Ovary (tissue), 9 donors: ENCODE results near the gene AFF4. TPM values are rescaled to one million over a fixed set of nuclear protein-coding genes. Genes with fewer than 3 reads are reported as not detected.

ENCODE experiments used
- DNase-seq, 5 donors: peaks; one replicate each; pipeline ENCODE4 v3.0.0-alpha.2; 2019 to 2020
- H3K27ac ChIP-seq, 2 donors: fragments of 200-600 bp; one replicate each; pipeline versions ENCODE4 v1.5.1 to v1.8.0; 2019 to 2022
- H3K27me3 ChIP-seq: fragments of 200-600 bp; one replicate; pipeline ENCODE4 v1.8.0; 2022
- H3K36me3 ChIP-seq: fragments of 200-600 bp; sonication (generic); one replicate; pipeline ENCODE4 v1.5.1; 2019
- H3K4me1 ChIP-seq: one replicate; pipeline ENCODE4 v1.8.1; 2013; ENCODE audit warnings: mild to moderate bottlenecking, moderate library complexity; ENCODE audit not compliant: insufficient read depth
- H3K4me3 ChIP-seq: fragments of 200-600 bp; sonication (generic); one replicate; pipeline ENCODE4 v1.5.1; 2017
- H3K9me3 ChIP-seq, 2 donors: fragments of 200-600 bp in 1 of 2; sonication (generic) in 1 of 2; one replicate each; pipeline versions ENCODE4 v1.5.1 to v1.8.1; 2013 to 2019; ENCODE audit warnings: mild to moderate bottlenecking in 1 of 2, moderate library complexity in 1 of 2
- EP300 ChIP-seq: sonication (generic); formaldehyde crosslinking; IDR thresholded peaks from one replicate; pipeline ENCODE4 v1.6.1; 2017; ENCODE audit warnings: antibody characterized with exemption
- POLR2A ChIP-seq: fragments of 450-650 bp; IDR thresholded peaks from one replicate; pipeline ENCODE4 v1.6.1; 2017; ENCODE audit warnings: antibody characterized with exemption, mild to moderate bottlenecking, moderate library complexity
- WGBS, 3 donors: extraction: QIAGEN DNeasy Blood & Tissue Kit in 1 of 3; methylation state at CpG; one replicate each; pipeline versions ENCODE4 v1.1.5 to v1.1.7; 2013 to 2017; 5-methylcytosine and 5-hydroxymethylcytosine counted together
- intact Hi-C, 4 donors: fragments of 100-400 bp; cut with DNase I; formaldehyde crosslinking; loops; one replicate each; pipeline versions ENCODE4 v1.11.0 to v1.15.1; 2022 to 2023
- polyA plus RNA-seq, 2 donors: library from polyadenylated mRNA; stranded (reverse); fragments of 200-250 nt in 1 of 2; fragments of 350-450 nt in 1 of 2; fragmentation: Illumina TruSeq in 1 of 2; extraction: RNeasy Lipid Tissue Mini Kit (QIAGEN cat#74804) in 1 of 2; gene quantifications; one replicate each; pipeline ENCODE4 v1.2.3, GENCODE V29; 2013 to 2014
- total RNA-seq, 7 donors: library from RNA; depleted of rRNA in 2 of 7; stranded (reverse); fragments of >200 nt in 2 of 7; fragmentation: NEBNext Ultra II Directional in 3 of 7; extraction: Animal tissue kit (Norgen Biotek cat#: 25700) in 3 of 7; gene quantifications; one replicate each; pipeline versions ENCODE4 v1.1.0 to v1.2.4, GENCODE V29; 2016 to 2023
- TF ChIP-seq, protein P1 (sequence below), 3 donors: fragments of 450-650 bp in 2 of 3; fragments of 200-600 bp in 1 of 3; IDR thresholded peaks; one replicate each; pipeline versions ENCODE4 v1.5.1 to v1.8.0; 2016 to 2022; ENCODE audit warnings: antibody characterized with exemption in 3 of 3, mild to moderate bottlenecking in 1 of 3
- donor health status: DM: no; HTN: no; CAD: no; lungs with moderate emphysema.
- donor health status: DM: no; HTN: no; CAD: no.
- donor health status: Bipolar disorder and iron deficiency.
- donor health status: DM: yes; HTN: yes; CAD: no.
- donor health status: DM: no; HTN: no; CAD: no.
- donor health status: DM: yes; HTN: yes; CAD: no.

The AFF4 gene
- total and polyA plus RNA-seq, 9 donors, result 19.5 to 114 (median 70.5) TPM

DNA sequence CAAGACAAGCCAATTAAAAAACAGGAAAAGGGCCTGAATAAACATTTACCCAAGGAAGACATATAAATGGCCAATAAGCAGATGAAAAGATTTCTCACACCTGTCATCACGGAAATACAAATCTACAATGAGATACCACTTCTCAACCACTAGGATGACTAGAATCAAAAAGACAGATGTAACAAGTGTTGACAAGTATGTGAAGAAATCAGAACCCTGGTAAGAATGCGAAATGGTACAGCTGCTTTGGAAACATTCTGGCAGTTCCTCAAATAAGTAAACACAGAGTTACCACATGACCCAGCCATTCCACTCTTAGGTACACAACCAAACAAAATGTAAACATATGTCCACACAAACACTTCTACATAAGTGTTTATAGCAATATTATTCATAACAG lies 57.5 kb downstream of the AFF4 start:
- TF ChIP-seq EP300, result no peak
- H3K9me3 ChIP-seq, result no peaks in the 10 kb centered on the region
- no peak overlapping the region for H3K4me3 ChIP-seq
- peaks cover 1% of the 10 kb centered on the region for H3K4me1 ChIP-seq
- intact Hi-C loops, result no loop called here
- WGBS, 3 donors, result 78 to 91% (median 81%) methylated on average over 2 of the region's 2 CpGs
- no peaks in the 10 kb centered on the region for H3K36me3 ChIP-seq
- no peak for DNase-seq
- H3K27me3 ChIP-seq, result no peaks in the 10 kb centered on the region
- H3K27ac ChIP-seq, result no peak overlapping the region

DNA sequence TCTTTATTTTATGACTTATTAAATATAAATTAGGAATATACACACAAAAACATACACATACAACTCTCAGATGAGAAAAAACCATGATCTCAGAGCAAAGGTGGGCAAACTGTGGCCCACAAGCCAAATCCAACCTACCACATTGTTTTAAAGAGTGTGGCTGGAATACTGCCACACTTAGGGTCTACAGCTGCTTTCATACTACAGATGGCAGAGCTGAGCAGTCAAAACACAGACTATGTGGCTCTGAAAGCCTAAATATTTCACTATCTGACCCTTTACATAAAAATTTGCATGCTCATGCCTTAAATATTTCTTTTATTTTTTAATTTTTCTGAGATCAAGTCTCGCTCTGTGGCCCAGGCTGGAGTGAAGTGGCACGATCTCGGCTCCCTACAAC lies 61.7 kb downstream of the AFF4 start:
- H3K27ac ChIP-seq, result no peak overlapping the region
- no peak for DNase-seq
- no peak for TF ChIP-seq POLR2A
- TF ChIP-seq, protein P1, sequence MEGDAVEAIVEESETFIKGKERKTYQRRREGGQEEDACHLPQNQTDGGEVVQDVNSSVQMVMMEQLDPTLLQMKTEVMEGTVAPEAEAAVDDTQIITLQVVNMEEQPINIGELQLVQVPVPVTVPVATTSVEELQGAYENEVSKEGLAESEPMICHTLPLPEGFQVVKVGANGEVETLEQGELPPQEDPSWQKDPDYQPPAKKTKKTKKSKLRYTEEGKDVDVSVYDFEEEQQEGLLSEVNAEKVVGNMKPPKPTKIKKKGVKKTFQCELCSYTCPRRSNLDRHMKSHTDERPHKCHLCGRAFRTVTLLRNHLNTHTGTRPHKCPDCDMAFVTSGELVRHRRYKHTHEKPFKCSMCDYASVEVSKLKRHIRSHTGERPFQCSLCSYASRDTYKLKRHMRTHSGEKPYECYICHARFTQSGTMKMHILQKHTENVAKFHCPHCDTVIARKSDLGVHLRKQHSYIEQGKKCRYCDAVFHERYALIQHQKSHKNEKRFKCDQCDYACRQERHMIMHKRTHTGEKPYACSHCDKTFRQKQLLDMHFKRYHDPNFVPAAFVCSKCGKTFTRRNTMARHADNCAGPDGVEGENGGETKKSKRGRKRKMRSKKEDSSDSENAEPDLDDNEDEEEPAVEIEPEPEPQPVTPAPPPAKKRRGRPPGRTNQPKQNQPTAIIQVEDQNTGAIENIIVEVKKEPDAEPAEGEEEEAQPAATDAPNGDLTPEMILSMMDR (IDR thresholded peaks at IDR 0.05), result no peak
- no peak for TF ChIP-seq EP300
- intact Hi-C loops, result no loop called here
- no peaks in the 10 kb centered on the region for H3K4me1 ChIP-seq
- WGBS, 3 donors, result 32 to 73% (median 59%) methylated on average over 3 of the region's 3 CpGs
- H3K9me3 ChIP-seq, result no peaks in the 10 kb centered on the region
- H3K36me3 ChIP-seq, result no peaks in the 10 kb centered on the region
- H3K27me3 ChIP-seq, result no peaks in the 10 kb centered on the region
- H3K4me3 ChIP-seq, result no peak overlapping the region

DNA sequence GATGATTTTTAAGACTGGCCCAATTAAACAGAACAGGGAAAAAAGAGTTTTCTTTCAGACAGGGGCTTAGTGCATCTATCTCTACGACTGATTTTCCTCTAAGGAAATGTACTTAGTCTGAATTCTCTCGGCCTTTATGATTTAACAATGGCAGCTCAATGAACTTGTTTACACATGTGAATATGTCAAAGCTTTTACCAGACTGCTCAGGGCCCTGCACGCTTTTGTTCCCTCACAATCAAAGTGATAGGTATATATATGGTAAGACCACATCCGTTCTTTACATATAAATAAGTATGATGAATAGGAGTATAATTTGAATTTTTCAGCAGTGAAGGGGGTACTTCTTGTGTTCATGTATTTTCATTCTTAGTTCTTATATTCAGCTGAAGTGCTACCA lies 62.4 kb downstream of the AFF4 start:
- no peak for TF ChIP-seq EP300
- TF ChIP-seq, protein P1 (IDR thresholded peaks at IDR 0.05), result no peak
- TF ChIP-seq POLR2A, result no peak
- H3K27me3 ChIP-seq, result no peaks in the 10 kb centered on the region
- no peaks in the 10 kb centered on the region for H3K4me1 ChIP-seq
- H3K36me3 ChIP-seq, result no peaks in the 10 kb centered on the region
- no peaks in the 10 kb centered on the region for H3K9me3 ChIP-seq
- H3K27ac ChIP-seq, result no peak overlapping the region
- WGBS, 3 donors, result 85 to 88% (median 86%) methylated on average over 4 of the region's 4 CpGs
- intact Hi-C loops, result no loop called here
- H3K4me3 ChIP-seq, result no peak overlapping the region
- DNase-seq, result no peak

DNA sequence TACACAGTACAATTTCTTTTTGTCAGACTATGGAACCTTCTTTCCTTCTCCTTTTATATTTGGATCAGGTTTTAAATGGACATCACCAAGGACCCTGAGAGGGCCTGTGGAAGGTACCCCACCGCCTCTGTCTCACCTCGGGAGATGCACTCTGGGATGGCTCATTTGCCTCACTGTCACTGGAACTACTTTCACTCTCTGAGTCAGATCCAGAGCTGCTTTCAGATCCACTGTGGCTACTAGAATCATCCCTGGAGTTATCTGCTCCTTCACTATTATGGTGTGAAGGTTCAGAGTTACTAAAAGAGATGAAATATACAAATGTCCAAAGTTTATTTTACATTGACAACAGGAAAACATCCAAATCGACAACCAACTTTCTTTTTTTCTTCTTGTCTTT lies 65.3 kb downstream of the AFF4 start:
- intact Hi-C loops, result no loop called here
- TF ChIP-seq, protein P1 (IDR thresholded peaks at IDR 0.05), result no peak
- TF ChIP-seq EP300 (no peak), POLR2A (no peak)
- Histone ChIP-seq H3K36me3 (no peaks in the 10 kb centered on the region), H3K4me1 (no peaks in the 10 kb centered on the region), H3K27me3 (no peaks in the 10 kb centered on the region), H3K4me3 (no peak overlapping the region), H3K9me3 (no peaks in the 10 kb centered on the region), H3K27ac (no peak overlapping the region)
- WGBS, 3 donors, result 66 to 79% (median 74%) methylated on average over 3 of the region's 3 CpGs
- DNase-seq, result no peak

DNA sequence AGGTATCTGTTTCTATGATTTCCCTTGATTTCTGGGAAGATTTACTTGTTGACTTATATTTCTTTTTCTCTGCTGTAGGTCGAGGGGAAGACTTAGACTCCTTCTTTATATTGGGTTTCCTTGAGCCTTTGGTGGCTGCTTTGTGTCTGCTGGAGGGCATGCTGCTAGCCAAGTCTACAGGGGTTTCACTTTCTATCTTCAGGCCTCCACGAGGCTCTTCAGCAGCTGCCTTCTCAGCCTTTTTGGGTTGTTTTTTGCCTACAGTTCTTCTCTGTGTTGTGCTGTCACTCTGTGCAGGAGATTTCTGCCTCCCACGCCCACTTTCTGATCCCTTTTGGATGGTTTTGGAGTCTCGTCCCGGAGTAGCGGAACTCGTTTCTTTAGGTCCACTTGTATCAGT lies 66.7 kb downstream of the AFF4 start:
- Histone ChIP-seq H3K27me3 (no peaks in the 10 kb centered on the region), H3K9me3 (no peaks in the 10 kb centered on the region), H3K27ac (no peak overlapping the region), H3K4me3 (no peak overlapping the region), H3K4me1 (no peaks in the 10 kb centered on the region), H3K36me3 (no peaks in the 10 kb centered on the region)
- TF ChIP-seq, protein P1 (IDR thresholded peaks at IDR 0.05), result no peak
- TF ChIP-seq EP300, result no peak
- TF ChIP-seq POLR2A, result no peak
- 79 to 81% (median 80%) methylated on average over 7 of the region's 7 CpGs for whole genome bisulfite sequencing, 3 donors
- no peak for DNase-seq
- intact Hi-C loops, result no loop called here
